ENCODE measurements around the gene SPDYE17. TPM values are rescaled to one million over a fixed set of nuclear protein-coding genes. Genes with fewer than 3 reads are reported as not detected.
"Not testable (repeated sequence)": the region's sequence is repeated elsewhere in the genome, so short reads cannot be mapped to it uniquely, and the experiment has no call there.

Gene SPDYE17
- total and polyA plus RNA-seq, 2 experiments from 2014 or later, result not detected

DNA sequence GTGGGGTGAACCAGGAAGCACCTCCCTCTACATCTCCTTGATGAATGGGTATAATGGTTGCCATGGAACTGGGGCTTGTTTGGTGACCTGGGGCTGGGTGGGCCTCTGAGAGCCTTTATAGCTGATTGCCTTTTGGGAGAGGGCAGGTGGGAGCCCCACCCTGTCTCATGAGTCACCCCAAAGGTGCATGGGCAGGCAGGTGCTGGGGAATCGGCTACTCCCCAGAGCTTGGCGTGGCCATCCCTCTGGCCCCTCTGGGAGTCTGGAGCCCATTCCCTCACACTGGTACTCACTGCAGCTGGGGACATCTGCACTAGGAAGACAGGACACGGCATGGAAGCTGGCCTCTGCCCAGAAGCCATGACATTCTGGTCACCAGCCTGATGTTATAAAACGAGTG lies 30.4 kb upstream of the SPDYE17 start, which contains the start of gene SPDYE18:
TSS of gene SPDYE18 (minus strand) at position 2 of the 400 bp plus-strand sequence. CDS start 2,046 bp downstream, outside the sequence.
- H4K20me1 ChIP-seq (ENCODE audit: insufficient read depth, poor library complexity, severe bottlenecking); H2AFZ ChIP-seq; H3K4me1 ChIP-seq (ENCODE audit: insufficient read depth); H3K4me3 ChIP-seq; H3K27me3 ChIP-seq; H3K9me2 ChIP-seq (replicated peaks; ENCODE audit: insufficient read depth); H3K79me2 ChIP-seq; H3K9me3 ChIP-seq (ENCODE audit: low read depth); H3K4me2 ChIP-seq; H3K27ac ChIP-seq; H3K36me3 ChIP-seq (replicated peaks; ENCODE audit: insufficient read depth, low read depth); DNase-seq (ENCODE audit: low spot score): not testable (repeated sequence)
- 96% methylated on average over 4 of the region's 4 CpGs for WGBS (ENCODE audit: low lambda C conversion rate, missing lambda C conversion rate)

- H3K4me2 ChIP-seq; H3K9me2 ChIP-seq (replicated peaks; ENCODE audit: insufficient read depth); H3K4me3 ChIP-seq; H3K27me3 ChIP-seq; H4K20me1 ChIP-seq (ENCODE audit: insufficient read depth, poor library complexity, severe bottlenecking); DNase-seq (ENCODE audit: low spot score); H3K36me3 ChIP-seq (replicated peaks; ENCODE audit: insufficient read depth, low read depth); H3K4me1 ChIP-seq (ENCODE audit: insufficient read depth); H3K79me2 ChIP-seq; H2AFZ ChIP-seq; H3K27ac ChIP-seq; H3K9me3 ChIP-seq (ENCODE audit: low read depth): not testable (repeated sequence)
- 91% methylated on average over 8 of the region's 10 CpGs for WGBS (ENCODE audit: low lambda C conversion rate, missing lambda C conversion rate)
These were observed 5.8 kb downstream of the SPDYE17 start for GRCh38 chr7:77026349-77026748.

DNA sequence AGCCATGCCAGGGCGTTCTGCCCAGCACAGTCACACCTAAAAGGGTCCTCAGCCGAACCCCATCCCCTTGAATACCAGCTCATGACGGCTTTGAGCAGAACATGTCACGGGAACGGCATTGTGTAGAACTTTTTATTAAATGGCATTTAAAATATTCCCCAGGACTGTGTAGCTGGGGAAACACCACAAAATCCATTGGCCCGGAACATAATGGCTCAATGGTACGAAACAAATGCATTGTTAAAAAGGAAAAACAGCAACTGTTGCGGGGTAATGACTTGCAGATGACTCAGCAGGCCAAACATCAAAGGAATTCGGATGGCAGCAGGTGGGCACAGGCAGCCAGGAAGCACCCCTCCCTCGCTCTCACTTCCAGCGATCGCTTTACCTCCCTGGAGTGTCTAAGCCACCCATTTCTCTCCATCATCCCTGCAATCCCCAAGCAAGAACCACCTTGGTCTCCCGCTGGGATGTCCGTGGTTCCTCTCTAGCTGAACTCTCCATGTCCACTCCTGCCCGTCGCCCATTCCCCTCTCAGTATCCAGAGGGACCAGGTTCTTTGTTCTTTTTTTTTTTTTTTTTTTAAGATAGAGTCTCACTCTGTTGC lies 22.0 kb downstream of the SPDYE17 start:
- DNase-seq (ENCODE audit: low spot score); H3K9me3 ChIP-seq (ENCODE audit: low read depth); H3K9me2 ChIP-seq (replicated peaks; ENCODE audit: insufficient read depth); H3K4me1 ChIP-seq (ENCODE audit: insufficient read depth); H3K27me3 ChIP-seq; H3K27ac ChIP-seq; H3K4me2 ChIP-seq; H3K4me3 ChIP-seq; H2AFZ ChIP-seq; H3K79me2 ChIP-seq; H4K20me1 ChIP-seq (ENCODE audit: insufficient read depth, poor library complexity, severe bottlenecking); H3K36me3 ChIP-seq (replicated peaks; ENCODE audit: insufficient read depth, low read depth): not testable (repeated sequence)
- WGBS (ENCODE audit: low lambda C conversion rate, missing lambda C conversion rate), result 62% methylated on average over 12 of the region's 16 CpGs

DNA sequence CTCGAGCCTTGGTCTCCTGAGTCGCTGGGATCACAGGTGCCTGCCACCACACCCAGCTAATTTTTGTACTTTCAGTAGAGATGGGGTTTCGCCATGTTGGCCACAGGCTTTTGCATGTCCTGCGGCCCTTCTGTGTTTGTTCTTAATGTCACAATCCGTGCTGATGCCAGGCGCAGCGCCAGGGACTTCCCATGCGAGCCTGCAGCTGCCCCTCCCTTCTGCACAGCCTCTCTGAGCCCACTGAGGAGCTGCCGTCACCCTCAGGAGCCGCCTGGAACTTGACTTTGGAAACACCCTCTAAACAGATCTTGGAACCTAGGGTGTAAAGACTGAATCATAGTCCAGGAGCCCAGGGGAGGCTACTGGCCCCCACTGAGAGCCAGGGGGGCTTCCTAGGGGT lies 24.2 kb downstream of the SPDYE17 start:
- not testable (repeated sequence) for H3K9me2 ChIP-seq (replicated peaks; ENCODE audit: insufficient read depth); H3K4me3 ChIP-seq; H3K4me2 ChIP-seq; H3K36me3 ChIP-seq (replicated peaks; ENCODE audit: insufficient read depth, low read depth); H3K27me3 ChIP-seq; H3K27ac ChIP-seq; H3K9me3 ChIP-seq (ENCODE audit: low read depth); H2AFZ ChIP-seq; H3K4me1 ChIP-seq (ENCODE audit: insufficient read depth); H3K79me2 ChIP-seq; H4K20me1 ChIP-seq (ENCODE audit: insufficient read depth, poor library complexity, severe bottlenecking)
- 96% methylated on average over 10 of the region's 10 CpGs for WGBS (ENCODE audit: low lambda C conversion rate, missing lambda C conversion rate)
- DNase-seq (ENCODE audit: low spot score), result peak; percentile 5

DNA sequence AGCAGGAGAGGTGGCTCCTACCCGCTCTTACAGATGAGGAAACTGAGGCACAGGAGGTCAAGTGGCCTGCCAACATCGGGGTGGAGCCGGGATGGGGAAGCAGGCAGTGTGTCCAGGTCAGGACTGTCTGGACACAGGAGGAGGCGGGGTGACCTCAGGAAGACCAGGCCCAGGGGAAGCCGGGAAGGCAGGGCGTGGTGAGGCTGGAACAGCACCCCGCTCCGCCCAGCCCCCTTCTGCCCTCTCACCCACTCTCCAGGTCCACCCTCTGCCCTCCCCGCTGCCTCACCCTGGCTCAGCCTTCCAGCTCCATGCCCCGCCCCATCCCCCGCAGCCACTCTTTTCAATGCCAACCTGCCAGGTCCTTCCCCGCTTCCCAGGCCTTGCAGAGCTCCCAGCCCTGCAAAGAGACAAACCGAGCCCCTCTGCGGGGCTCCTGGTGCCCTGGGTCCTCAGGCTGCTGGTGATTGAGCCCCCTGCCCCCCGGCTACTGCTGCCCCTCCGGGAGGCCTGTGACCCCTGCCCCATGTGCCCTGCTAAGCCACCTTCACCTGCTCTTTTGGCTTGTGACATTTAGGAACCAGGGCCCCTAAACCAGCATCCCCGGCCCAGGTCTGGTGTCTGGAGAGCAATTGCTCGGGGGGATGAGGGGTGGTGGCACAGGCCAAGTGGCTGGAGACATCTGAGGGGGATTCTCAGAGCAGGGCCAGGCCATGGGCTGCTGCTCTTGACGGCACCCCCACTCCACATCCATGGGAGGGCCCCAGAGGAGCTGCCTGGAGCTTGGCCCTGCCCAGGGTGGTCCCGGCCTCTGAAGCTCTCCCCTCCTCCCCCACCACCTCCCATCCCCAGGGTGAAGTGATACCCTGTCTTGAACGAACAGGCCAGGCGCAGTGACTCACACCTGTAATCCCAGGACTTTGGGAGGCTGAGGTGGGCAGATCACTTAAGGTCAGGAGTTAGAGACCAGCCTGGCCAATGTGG lies 25.7 kb downstream of the SPDYE17 start:
- not testable (repeated sequence) for H3K36me3 ChIP-seq (replicated peaks; ENCODE audit: insufficient read depth, low read depth); H2AFZ ChIP-seq; H3K4me2 ChIP-seq; H3K79me2 ChIP-seq; H3K4me3 ChIP-seq; H3K4me1 ChIP-seq (ENCODE audit: insufficient read depth); H3K27me3 ChIP-seq; H4K20me1 ChIP-seq (ENCODE audit: insufficient read depth, poor library complexity, severe bottlenecking); DNase-seq (ENCODE audit: low spot score); H3K9me2 ChIP-seq (replicated peaks; ENCODE audit: insufficient read depth); H3K27ac ChIP-seq; H3K9me3 ChIP-seq (ENCODE audit: low read depth)
- 90% methylated on average over 5 of the region's 22 CpGs for WGBS (ENCODE audit: low lambda C conversion rate, missing lambda C conversion rate)

DNA sequence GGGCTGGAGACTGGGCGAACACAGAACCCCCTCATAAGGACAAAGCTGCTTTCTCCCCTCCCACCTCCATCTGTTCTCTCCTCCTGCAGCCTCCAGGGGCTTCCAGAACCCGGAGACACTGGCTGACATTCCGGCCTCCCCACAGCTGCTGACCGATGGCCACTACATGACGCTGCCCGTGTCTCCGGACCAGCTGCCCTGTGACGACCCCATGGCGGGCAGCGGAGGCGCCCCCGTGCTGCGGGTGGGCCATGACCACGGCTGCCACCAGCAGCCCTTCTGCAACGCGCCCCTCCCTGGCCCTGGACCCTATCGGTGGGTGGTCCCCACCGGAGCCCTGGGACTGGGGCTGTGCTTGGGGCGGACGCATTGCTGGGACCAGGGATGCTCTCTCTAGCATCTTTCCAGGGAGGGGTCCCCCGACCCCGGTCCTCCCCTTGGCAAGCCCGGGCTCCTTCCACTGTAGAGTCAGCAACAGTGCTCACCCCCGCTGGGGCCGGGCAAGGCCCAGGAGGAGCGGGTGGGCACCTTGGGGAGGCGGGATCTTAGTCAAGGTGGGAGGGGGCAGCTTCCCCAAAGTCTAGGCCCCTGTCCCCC lies 26.6 kb downstream of the SPDYE17 start:
- not testable (repeated sequence) for H3K4me2 ChIP-seq; H3K9me2 ChIP-seq (replicated peaks; ENCODE audit: insufficient read depth); H3K36me3 ChIP-seq (replicated peaks; ENCODE audit: insufficient read depth, low read depth); DNase-seq (ENCODE audit: low spot score); H3K4me1 ChIP-seq (ENCODE audit: insufficient read depth); H2AFZ ChIP-seq; H4K20me1 ChIP-seq (ENCODE audit: insufficient read depth, poor library complexity, severe bottlenecking); H3K4me3 ChIP-seq; H3K27ac ChIP-seq; H3K27me3 ChIP-seq; H3K9me3 ChIP-seq (ENCODE audit: low read depth); H3K79me2 ChIP-seq
- WGBS (ENCODE audit: low lambda C conversion rate, missing lambda C conversion rate), result 95% methylated on average over 15 of the region's 27 CpGs

DNA sequence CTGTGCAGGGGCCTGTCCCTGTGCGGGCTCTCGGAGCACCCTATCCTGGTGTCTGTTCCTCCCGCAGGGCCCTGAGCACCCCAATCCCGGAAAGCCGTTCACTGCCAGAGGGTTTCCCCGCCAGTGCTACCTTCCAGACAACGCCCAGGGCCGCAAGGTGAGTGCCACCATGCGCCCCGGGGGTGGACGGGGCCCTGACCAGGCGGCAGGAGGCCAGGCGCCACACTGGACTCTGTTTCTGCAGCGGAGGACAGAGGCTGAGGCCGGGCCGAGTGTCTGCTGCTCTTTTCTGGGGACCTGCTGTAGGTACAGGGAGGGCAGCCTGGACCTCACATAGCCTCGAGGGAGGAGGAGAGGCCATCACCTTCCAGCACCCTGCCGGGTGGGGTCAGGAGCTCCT lies 28.0 kb downstream of the SPDYE17 start:
- not testable (repeated sequence) for H3K4me3 ChIP-seq; H2AFZ ChIP-seq; DNase-seq (ENCODE audit: low spot score); H3K36me3 ChIP-seq (replicated peaks; ENCODE audit: insufficient read depth, low read depth); H3K79me2 ChIP-seq; H3K9me2 ChIP-seq (replicated peaks; ENCODE audit: insufficient read depth); H3K27ac ChIP-seq; H3K4me1 ChIP-seq (ENCODE audit: insufficient read depth); H4K20me1 ChIP-seq (ENCODE audit: insufficient read depth, poor library complexity, severe bottlenecking); H3K27me3 ChIP-seq; H3K4me2 ChIP-seq; H3K9me3 ChIP-seq (ENCODE audit: low read depth)
- WGBS (ENCODE audit: low lambda C conversion rate, missing lambda C conversion rate), result 93% methylated on average over 14 of the region's 18 CpGs

DNA sequence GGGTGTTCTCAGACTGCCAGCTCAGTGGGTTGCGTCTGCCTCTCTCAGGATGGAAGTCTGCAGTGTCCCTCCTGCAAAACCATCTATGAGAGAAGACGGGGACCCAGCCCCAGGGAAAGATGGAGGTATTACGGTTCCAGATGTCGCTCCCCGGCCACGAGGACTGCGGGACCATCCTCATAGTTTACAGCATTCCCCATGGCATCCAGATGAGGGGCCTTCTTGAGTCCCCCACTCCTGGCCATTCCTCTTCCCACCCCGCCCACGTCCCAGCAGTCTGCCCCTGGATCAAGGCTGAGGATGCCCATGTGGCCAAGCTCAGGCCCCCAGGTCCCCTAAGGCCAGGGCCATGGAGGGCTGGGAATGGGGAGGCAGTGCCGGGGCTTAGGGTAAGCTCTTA lies 28.9 kb downstream of the SPDYE17 start:
- 99% methylated on average over 10 of the region's 10 CpGs for WGBS (ENCODE audit: low lambda C conversion rate, missing lambda C conversion rate)
- H3K9me3 ChIP-seq (ENCODE audit: low read depth); H3K9me2 ChIP-seq (replicated peaks; ENCODE audit: insufficient read depth); H3K4me2 ChIP-seq; H3K27me3 ChIP-seq; DNase-seq (ENCODE audit: low spot score); H3K27ac ChIP-seq; H2AFZ ChIP-seq; H3K4me1 ChIP-seq (ENCODE audit: insufficient read depth); H3K36me3 ChIP-seq (replicated peaks; ENCODE audit: insufficient read depth, low read depth); H4K20me1 ChIP-seq (ENCODE audit: insufficient read depth, poor library complexity, severe bottlenecking); H3K4me3 ChIP-seq; H3K79me2 ChIP-seq: not testable (repeated sequence)

Data from hepatocyte (in vitro differentiated cells).